T-helper 17 cell (primary cell): ENCODE results near the gene MAP3K5. TPM values are rescaled to one million over a fixed set of nuclear protein-coding genes. Genes with fewer than 3 reads are reported as not detected.

ENCODE experiments used
- ATAC-seq: fragments of 150-1000 bp; cut with Tn5 transposase; 2 replicates; pipeline ENCODE4 v1.10.0; 2021; ENCODE audit warnings: mild to moderate bottlenecking, moderate library complexity
- DNase-seq, 3 donors: peaks; one replicate each; pipeline versions ENCODE4 v3.0.0 to v3.0.0-alpha.2; 2020 to 2021
- H3K9me3 ChIP-seq: one replicate; pipeline ENCODE4 v1.7.0; 2013; ENCODE audit warnings: low read length, mild to moderate bottlenecking; ENCODE audit not compliant: control insufficient read depth, poor library complexity, severe bottlenecking
- H3K27ac Mint-ChIP-seq: one replicate; pipeline ENCODE4 v1.8.0; 2022; ENCODE audit warnings: mild to moderate bottlenecking, moderate library complexity, mixed read lengths
- H3K27me3 Mint-ChIP-seq: one replicate; pipeline ENCODE4 v1.8.0; 2022; ENCODE audit warnings: mixed read lengths
- H3K36me3 Mint-ChIP-seq: one replicate; pipeline ENCODE4 v1.8.0; 2022; ENCODE audit warnings: low read depth, mixed read lengths
- H3K4me1 Mint-ChIP-seq: one replicate; pipeline ENCODE4 v1.8.0; 2022; ENCODE audit warnings: mild to moderate bottlenecking, mixed read lengths
- H3K4me3 Mint-ChIP-seq: one replicate; pipeline ENCODE4 v1.8.0; 2022; ENCODE audit warnings: mild to moderate bottlenecking, moderate library complexity, mixed read lengths
- total RNA-seq, 4 donors: library from RNA in 2 of 4; stranded (reverse) in 2 of 4; gene quantifications; one replicate each; pipeline ENCODE4 v1.2.3 and lab custom pipeline; 2022 to 2026

The MAP3K5 gene
- total RNA-seq, 2 donors from 2014 or later, result 35.6 to 40.3 TPM

GRCh38 chr6:136534268-136534667, 258.0 kb downstream of the MAP3K5 start:
- Mint-ChIP-seq H3K4me3 (no peak overlapping the region), H3K27me3 (peaks cover 11% of the 10 kb centered on the region), H3K27ac (no peak overlapping the region), H3K36me3 (no peaks in the 10 kb centered on the region), H3K4me1 (no peaks in the 10 kb centered on the region)
- no peaks in the 10 kb centered on the region for H3K9me3 ChIP-seq
- DNase-seq, result no peak
- no peak for ATAC-seq

GRCh38 chr6:136533487-136533886, 258.8 kb downstream of the MAP3K5 start:
- H3K9me3 ChIP-seq, result no peaks in the 10 kb centered on the region
- H3K36me3 Mint-ChIP-seq, result no peaks in the 10 kb centered on the region
- no peak overlapping the region for H3K27ac Mint-ChIP-seq
- DNase-seq (no peak), ATAC-seq (no peak)
- H3K27me3 Mint-ChIP-seq, result peaks cover 11% of the 10 kb centered on the region
- no peaks in the 10 kb centered on the region for H3K4me1 Mint-ChIP-seq
- no peak overlapping the region for H3K4me3 Mint-ChIP-seq

GRCh38 chr6:136532030-136532429, 260.2 kb downstream of the MAP3K5 start:
- no peak for DNase-seq
- Mint-ChIP-seq H3K36me3 (no peaks in the 10 kb centered on the region), H3K4me1 (no peaks in the 10 kb centered on the region), H3K27me3 (peaks cover 21% of the 10 kb centered on the region), H3K4me3 (no peak overlapping the region), H3K27ac (no peak overlapping the region)
- ATAC-seq, result no peak
- H3K9me3 ChIP-seq, result no peaks in the 10 kb centered on the region

DNA sequence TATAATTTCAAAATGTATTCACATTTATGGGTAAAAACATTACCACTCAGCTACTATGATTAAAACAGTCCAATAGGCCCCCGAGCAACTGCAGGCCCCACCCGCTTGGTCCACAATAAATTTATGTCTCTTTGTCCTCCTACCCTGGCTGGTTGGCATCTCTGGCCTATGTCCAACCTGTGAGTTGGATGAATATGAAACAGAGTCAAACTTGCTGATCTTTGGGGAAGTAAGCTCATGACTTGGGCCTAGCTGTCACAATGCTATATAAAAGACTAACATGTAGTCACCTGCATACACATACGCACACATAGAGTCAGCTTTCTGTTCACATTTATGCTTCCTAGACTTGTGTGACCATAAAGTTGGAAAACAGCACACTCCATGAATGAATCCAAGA, 262.6 kb downstream of the MAP3K5 start:
- DNase-seq, result no peak
- no peak overlapping the region for H3K27ac Mint-ChIP-seq

GRCh38 chr6:136528477-136528876, 263.8 kb downstream of the MAP3K5 start:
- DNase-seq, result no peak
- H3K36me3 Mint-ChIP-seq, result no peaks in the 10 kb centered on the region

More for the DNA sequence above, 262.6 kb downstream of the MAP3K5 start:
- H3K27me3 Mint-ChIP-seq, result peaks cover 30% of the 10 kb centered on the region
- H3K4me1 Mint-ChIP-seq, result peaks cover 10% of the 10 kb centered on the region
- ATAC-seq, result no peak
- H3K9me3 ChIP-seq, result no peaks in the 10 kb centered on the region
- H3K36me3 Mint-ChIP-seq, result no peaks in the 10 kb centered on the region
- H3K4me3 Mint-ChIP-seq, result no peak overlapping the region

DNA sequence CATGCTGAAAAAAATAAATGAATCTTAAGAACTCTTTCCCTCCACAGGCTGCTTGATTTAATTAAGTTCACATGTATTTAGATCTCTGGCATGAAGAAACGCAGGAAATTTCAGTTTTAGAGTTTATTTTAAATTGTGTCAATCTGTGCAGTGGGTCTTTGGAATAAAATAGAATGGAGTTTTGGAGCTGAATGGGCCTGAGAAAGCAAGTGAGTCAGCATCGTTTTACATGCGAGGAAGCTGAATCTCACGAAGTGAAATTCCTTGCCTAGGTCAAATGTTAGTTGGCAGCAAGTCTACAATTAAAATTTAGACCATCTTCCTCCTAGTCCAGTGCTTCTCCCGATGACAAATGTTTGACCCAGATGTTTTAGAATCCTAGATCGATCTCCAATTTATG, 264.4 kb downstream of the MAP3K5 start:
- H3K9me3 ChIP-seq, result no peaks in the 10 kb centered on the region
- H3K36me3 Mint-ChIP-seq, result no peaks in the 10 kb centered on the region
- no peak for ATAC-seq
- H3K4me1 Mint-ChIP-seq, result peaks cover 10% of the 10 kb centered on the region
- DNase-seq, result no peak
- H3K27me3 Mint-ChIP-seq, result peaks cover 30% of the 10 kb centered on the region
- H3K4me3 Mint-ChIP-seq, result no peak overlapping the region
- no peak overlapping the region for H3K27ac Mint-ChIP-seq

More at GRCh38 chr6:136528477-136528876, 263.8 kb downstream of the MAP3K5 start:
- no peak overlapping the region for H3K4me3 Mint-ChIP-seq
- no peaks in the 10 kb centered on the region for H3K9me3 ChIP-seq
- H3K27me3 Mint-ChIP-seq, result peaks cover 30% of the 10 kb centered on the region
- no peak overlapping the region for H3K27ac Mint-ChIP-seq
- peaks cover 10% of the 10 kb centered on the region for H3K4me1 Mint-ChIP-seq
- ATAC-seq, result no peak

DNA sequence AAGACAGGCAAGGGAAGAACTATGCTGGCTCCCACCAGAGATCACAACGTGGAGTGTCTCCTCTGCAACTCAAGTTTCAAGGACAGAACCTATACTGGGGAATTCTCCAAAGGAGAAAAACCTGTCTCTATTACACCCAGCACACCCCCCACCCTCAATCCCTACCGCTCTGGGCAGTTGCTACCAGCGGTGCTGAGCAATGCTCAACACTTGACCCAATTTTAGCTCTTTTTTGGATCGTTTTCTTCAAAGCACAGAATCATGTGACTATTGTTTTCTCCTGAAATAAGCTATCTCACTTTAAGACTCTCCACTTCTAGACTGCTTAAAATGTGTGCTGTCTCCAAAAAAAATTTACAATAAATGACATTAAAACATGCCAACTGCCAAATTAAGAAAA, 265.3 kb downstream of the MAP3K5 start:
- no peak for ATAC-seq
- H3K36me3 Mint-ChIP-seq, result no peaks in the 10 kb centered on the region
- peaks cover 10% of the 10 kb centered on the region for H3K4me1 Mint-ChIP-seq
- peaks cover 30% of the 10 kb centered on the region for H3K27me3 Mint-ChIP-seq
- H3K27ac Mint-ChIP-seq, result no peak overlapping the region
- H3K9me3 ChIP-seq, result no peaks in the 10 kb centered on the region
- DNase-seq, result no peak
- no peak overlapping the region for H3K4me3 Mint-ChIP-seq

- DNase-seq (no peak), ATAC-seq (peak; percentile 76)
- H3K27me3 Mint-ChIP-seq, result peaks cover 28% of the 10 kb centered on the region
- H3K9me3 ChIP-seq, result no peaks in the 10 kb centered on the region
- no peak overlapping the region for H3K27ac Mint-ChIP-seq
- no peak overlapping the region for H3K4me3 Mint-ChIP-seq
- H3K4me1 Mint-ChIP-seq, result peaks cover 10% of the 10 kb centered on the region
- no peaks in the 10 kb centered on the region for H3K36me3 Mint-ChIP-seq
Measured at GRCh38 chr6:136526196-136526930, 265.9 kb downstream of the MAP3K5 start.

DNA sequence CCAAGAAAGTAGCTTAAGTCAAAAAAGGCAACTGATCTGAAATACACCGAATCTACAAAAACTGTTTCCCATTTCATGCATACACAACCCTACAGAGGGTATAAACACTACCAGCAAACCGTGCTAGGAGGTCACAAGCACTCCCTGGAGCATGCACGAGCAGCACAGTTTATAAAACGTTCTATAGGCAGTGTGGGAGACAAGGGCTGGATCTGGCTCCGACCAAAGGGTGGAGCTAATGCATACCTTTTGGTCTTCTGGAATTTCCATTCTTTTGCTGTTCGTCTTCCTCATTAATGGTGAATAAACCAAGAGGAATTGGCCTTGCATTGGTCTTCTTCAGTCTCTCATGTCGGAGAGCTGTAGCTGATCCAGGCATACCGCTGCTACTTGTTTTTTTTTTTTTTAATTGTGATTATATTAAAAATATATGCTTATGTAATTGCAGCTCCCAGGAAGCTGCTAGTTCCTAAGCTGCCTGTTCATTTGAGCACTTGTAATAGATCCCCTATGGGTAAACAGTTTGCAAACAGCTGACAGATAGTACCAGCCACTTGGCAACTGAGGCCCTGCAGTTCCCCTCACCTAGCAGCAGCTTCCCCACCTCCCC, 266.6 kb downstream of the MAP3K5 start:
- H3K4me1 Mint-ChIP-seq, result peaks cover 10% of the 10 kb centered on the region
- peaks cover 23% of the 10 kb centered on the region for H3K27me3 Mint-ChIP-seq
- H3K27ac Mint-ChIP-seq, result no peak overlapping the region
- no peak for DNase-seq
- no peaks in the 10 kb centered on the region for H3K9me3 ChIP-seq
- no peak overlapping the region for H3K4me3 Mint-ChIP-seq
- H3K36me3 Mint-ChIP-seq, result no peaks in the 10 kb centered on the region
- no peak for ATAC-seq

- H3K27ac Mint-ChIP-seq, result no peak overlapping the region
- DNase-seq (no peak), ATAC-seq (no peak)
- H3K4me3 Mint-ChIP-seq, result no peak overlapping the region
- peaks cover 10% of the 10 kb centered on the region for H3K4me1 Mint-ChIP-seq
- H3K27me3 Mint-ChIP-seq, result peaks cover 28% of the 10 kb centered on the region
- H3K36me3 Mint-ChIP-seq, result peaks cover 2% of the 10 kb centered on the region
- H3K9me3 ChIP-seq, result no peaks in the 10 kb centered on the region
Measured at GRCh38 chr6:136524936-136525413, 267.3 kb downstream of the MAP3K5 start.

DNA sequence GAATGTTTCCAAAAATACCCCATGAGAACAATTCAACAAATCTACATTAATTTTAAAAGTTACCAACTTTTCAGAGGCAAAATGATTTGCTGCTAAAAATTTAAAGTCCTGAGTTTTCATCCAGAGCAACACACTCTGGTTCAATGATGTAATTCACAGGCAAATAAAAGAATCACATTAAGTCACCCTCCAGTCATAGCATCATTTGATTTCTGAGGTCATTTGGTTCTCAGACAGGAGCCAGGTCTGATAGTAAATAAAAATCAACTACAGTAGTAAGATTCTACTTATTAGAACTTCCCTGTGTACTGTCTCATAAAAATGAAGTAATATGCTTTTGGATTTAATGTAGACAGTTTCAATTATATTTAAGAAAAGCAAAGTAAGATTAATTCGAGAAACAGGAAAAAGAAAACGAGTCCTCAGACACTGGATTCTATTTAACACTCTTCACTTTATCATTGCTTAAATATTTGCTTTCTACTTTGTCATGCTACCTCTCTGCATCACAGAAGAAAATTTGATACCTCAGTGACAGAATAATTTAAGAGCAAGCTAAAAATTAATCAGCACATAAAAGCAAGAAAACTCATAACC, 267.8 kb downstream of the MAP3K5 start:
- no peaks in the 10 kb centered on the region for H3K9me3 ChIP-seq
- peaks cover 29% of the 10 kb centered on the region for H3K27me3 Mint-ChIP-seq
- no peak overlapping the region for H3K4me3 Mint-ChIP-seq
- ATAC-seq (no peak), DNase-seq (no peak)
- no peak overlapping the region for H3K27ac Mint-ChIP-seq
- H3K4me1 Mint-ChIP-seq, result peaks cover 10% of the 10 kb centered on the region
- H3K36me3 Mint-ChIP-seq, result peaks cover 2% of the 10 kb centered on the region

DNA sequence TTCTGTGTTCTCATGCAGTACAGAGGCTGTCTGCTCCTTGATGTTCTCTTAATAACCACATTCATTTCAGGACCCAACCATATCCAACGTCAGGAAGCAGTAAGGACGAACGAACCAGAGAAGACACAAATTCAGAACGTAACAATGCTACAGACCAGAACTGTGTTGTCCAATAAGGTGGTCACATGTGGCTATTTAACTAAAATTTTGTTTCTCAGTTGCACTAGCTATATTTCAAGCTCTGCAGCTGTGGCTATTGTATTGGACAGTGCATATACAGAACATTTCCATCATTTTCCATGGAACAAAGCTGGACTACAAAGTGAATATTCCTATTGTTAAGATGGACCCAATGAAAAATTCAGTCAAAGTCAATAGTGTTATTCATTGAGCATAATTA, 269.1 kb downstream of the MAP3K5 start:
- peaks cover 32% of the 10 kb centered on the region for H3K27me3 Mint-ChIP-seq
- peaks cover 2% of the 10 kb centered on the region for H3K36me3 Mint-ChIP-seq
- H3K27ac Mint-ChIP-seq, result no peak overlapping the region
- no peaks in the 10 kb centered on the region for H3K9me3 ChIP-seq
- peaks cover 10% of the 10 kb centered on the region for H3K4me1 Mint-ChIP-seq
- DNase-seq, result no peak
- no peak overlapping the region for H3K4me3 Mint-ChIP-seq
- ATAC-seq, result no peak

GRCh38 chr6:136522636-136523035, 269.6 kb downstream of the MAP3K5 start:
- H3K36me3 Mint-ChIP-seq, result peaks cover 2% of the 10 kb centered on the region
- H3K27ac Mint-ChIP-seq, result no peak overlapping the region
- no peaks in the 10 kb centered on the region for H3K9me3 ChIP-seq
- ATAC-seq, result no peak
- DNase-seq, result no peak
- H3K4me1 Mint-ChIP-seq, result peaks cover 10% of the 10 kb centered on the region
- H3K27me3 Mint-ChIP-seq, result peaks cover 29% of the 10 kb centered on the region
- H3K4me3 Mint-ChIP-seq, result no peak overlapping the region
